OCI-LY3 (cell line): ENCODE results near the gene VSX2.

ENCODE experiments used
- H2AFZ ChIP-seq: fragments of 200-600, 300-600 bp; shearing (Covaris generic); 2 replicates; pipeline ENCODE4 v1.6.0; 2014; ENCODE audit warnings: antibody characterized with exemption, low read depth, low read length
- H3K27ac ChIP-seq: fragments of 200-600, 300-600 bp; sonication (generic); 2 replicates; pipeline ENCODE4 v1.5.1; 2014; ENCODE audit warnings: mild to moderate bottlenecking, low read length, moderate library complexity, mixed read lengths
- H3K27me3 ChIP-seq: fragments of 200-600, 300-600 bp; sonication (generic); 2 replicates; pipeline ENCODE4 v1.6.1; 2014; ENCODE audit warnings: low read depth, low read length, mixed read lengths
- H3K36me3 ChIP-seq: fragments of 200-600, 300-600 bp; sonication (generic); replicated peaks from 2 replicates; pipeline ENCODE3; 2014; ENCODE audit warnings: low read depth, low read length, mixed read lengths
- H3K4me1 ChIP-seq: fragments of 300-600, 200-600 bp; sonication (generic); 2 replicates; pipeline ENCODE4 v1.6.1; 2014; ENCODE audit warnings: low read length, mixed read lengths
- H3K4me2 ChIP-seq: fragments of 200-600, 300-600 bp; sonication (generic); 2 replicates; pipeline ENCODE4 v1.6.1; 2014; ENCODE audit warnings: low read length, mixed read lengths
- H3K4me3 ChIP-seq: fragments of 300-600, 200-600 bp; sonication (generic); 2 replicates; pipeline ENCODE4 v1.5.1; 2014; ENCODE audit warnings: antibody characterized with exemption, mild to moderate bottlenecking, low read length, moderate library complexity
- H3K79me2 ChIP-seq: fragments of 300-600, 200-600 bp; shearing (Covaris generic); 2 replicates; pipeline ENCODE4 v1.6.1; 2014; ENCODE audit warnings: mild to moderate bottlenecking, low read length, mixed read lengths
- H3K9ac ChIP-seq: fragments of 300-600, 200-600 bp; shearing (Covaris generic); 2 replicates; pipeline ENCODE4 v1.6.0; 2014; ENCODE audit warnings: mild to moderate bottlenecking, low read length, moderate library complexity
- H3K9me3 ChIP-seq: fragments of 200-600, 300-600 bp; shearing (Covaris generic); 2 replicates; pipeline ENCODE4 v1.6.1; 2014; ENCODE audit warnings: low read length, mixed read lengths; ENCODE audit not compliant: insufficient read depth
- H4K20me1 ChIP-seq: fragments of 200-600, 300-600 bp; sonication (generic); 2 replicates; pipeline ENCODE4 v1.6.1; 2016; ENCODE audit warnings: low read length, mixed read lengths; ENCODE audit not compliant: insufficient read depth
- CTCF ChIP-seq: fragments of 200-600, 300-600 bp; sonication (generic); IDR thresholded peaks from 2 replicates; pipeline ENCODE4 v1.5.1; 2014; ENCODE audit warnings: antibody characterized with exemption, low read length, low read depth
- EZH2phosphoT487 ChIP-seq: fragments of 200-600 bp; shearing (Covaris generic); IDR thresholded peaks from 2 replicates; pipeline ENCODE4 v1.6.1; 2018; ENCODE audit warnings: antibody characterized with exemption, mixed run types, low read depth

VSX2 gene

GRCh38 chr14:74309125-74310022 is 70.1 kb downstream of the VSX2 start:
- no peak overlapping the region for H3K4me3 ChIP-seq
- H2AFZ ChIP-seq, result no peak overlapping the region
- H3K4me2 ChIP-seq, result no peak overlapping the region
- no peak overlapping the region for H3K27ac ChIP-seq
- TF ChIP-seq CTCF, result no peak
- TF ChIP-seq EZH2phosphoT487, result no peak
- H4K20me1 ChIP-seq, result no peaks in the 10 kb centered on the region
- no peaks in the 10 kb centered on the region for H3K27me3 ChIP-seq
- H3K79me2 ChIP-seq, result no peaks in the 10 kb centered on the region
- H3K36me3 ChIP-seq, result no peaks in the 10 kb centered on the region
- H3K9ac ChIP-seq, result no peak overlapping the region
- no peaks in the 10 kb centered on the region for H3K4me1 ChIP-seq
- H3K9me3 ChIP-seq, result no peaks in the 10 kb centered on the region

GRCh38 chr14:74312161-74312560 is 72.9 kb downstream of the VSX2 start:
- Histone ChIP-seq H4K20me1 (no peaks in the 10 kb centered on the region), H3K27ac (no peak overlapping the region)
- TF ChIP-seq EZH2phosphoT487 (no peak), CTCF (no peak)

More at GRCh38 chr14:74312161-74312560, 72.9 kb downstream of the VSX2 start:
- H3K79me2 ChIP-seq, result no peaks in the 10 kb centered on the region
- no peak overlapping the region for H3K4me2 ChIP-seq
- H3K36me3 ChIP-seq, result no peaks in the 10 kb centered on the region
- no peak overlapping the region for H3K9ac ChIP-seq
- H3K4me3 ChIP-seq, result no peak overlapping the region
- no peaks in the 10 kb centered on the region for H3K4me1 ChIP-seq
- H3K9me3 ChIP-seq, result no peaks in the 10 kb centered on the region
- H2AFZ ChIP-seq, result no peak overlapping the region
- H3K27me3 ChIP-seq, result no peaks in the 10 kb centered on the region
